ENCODE results near the gene AP2S1. TPM values are rescaled to one million over a fixed set of nuclear protein-coding genes. Genes with fewer than 3 reads are reported as not detected.

Gene AP2S1
- total RNA-seq, 1 donor from 2014 or later, result 75.9 TPM

GRCh38 chr19:46847528-46847927 lies 3.1 kb downstream of the AP2S1 start:
- no peak for DNase-seq (ENCODE audit: extremely low spot score in 2 of 2)
- Histone ChIP-seq H3K36me3 (peaks cover 0 to 24% of the 10 kb centered on the region in 2 donors), H3K9me3 (no peaks in the 10 kb centered on the region), H3K27me3 (no peaks in the 10 kb centered on the region), H3K4me1 (peaks cover 16% of the 10 kb centered on the region), H3K4me3 (no peak overlapping the region), H3K27ac (no peak overlapping the region)
- intact Hi-C loops (cut with DNase I), result no loop called here
- no peak for TF ChIP-seq POLR2AphosphoS5 (IDR thresholded peaks at IDR 0.05; ENCODE audit: insufficient read depth in 1 of 2, low read depth in 1 of 2)
- TF ChIP-seq POLR2A (IDR thresholded peaks at IDR 0.05), result no peak
- no peak for TF ChIP-seq CTCF (IDR thresholded peaks at IDR 0.05)

- H3K27ac ChIP-seq, result no peak overlapping the region
- H3K9me3 ChIP-seq, result no peaks in the 10 kb centered on the region
- peaks cover 0 to 25% of the 10 kb centered on the region in 2 donors for H3K36me3 ChIP-seq
- peaks cover 21% of the 10 kb centered on the region for H3K4me1 ChIP-seq
- intact Hi-C loops (cut with DNase I), result no loop called here
- H3K4me3 ChIP-seq, result no peak overlapping the region
- no peak for DNase-seq (ENCODE audit: extremely low spot score in 2 of 2)
- no peaks in the 10 kb centered on the region for H3K27me3 ChIP-seq
- TF ChIP-seq POLR2A (IDR thresholded peaks at IDR 0.05), result no peak
- TF ChIP-seq POLR2AphosphoS5 (IDR thresholded peaks at IDR 0.05; ENCODE audit: insufficient read depth in 1 of 2, low read depth in 1 of 2), result no peak
- no peak for TF ChIP-seq CTCF (IDR thresholded peaks at IDR 0.05)
Measured at GRCh38 chr19:46845959-46846459, 4.6 kb downstream of the AP2S1 start.

- Histone ChIP-seq H3K9me3 (no peaks in the 10 kb centered on the region), H3K27ac (no peak overlapping the region), H3K36me3 (peaks cover 0 to 25% of the 10 kb centered on the region in 2 donors), H3K4me3 (no peak overlapping the region), H3K27me3 (no peaks in the 10 kb centered on the region), H3K4me1 (peaks cover 16% of the 10 kb centered on the region)
- TF ChIP-seq CTCF (IDR thresholded peaks at IDR 0.05), result no peak
- TF ChIP-seq POLR2A (IDR thresholded peaks at IDR 0.05), result no peak
- no peak for TF ChIP-seq POLR2AphosphoS5 (IDR thresholded peaks at IDR 0.05; ENCODE audit: insufficient read depth in 1 of 2, low read depth in 1 of 2)
- no peak for DNase-seq (ENCODE audit: extremely low spot score in 2 of 2)
- intact Hi-C loops (cut with DNase I), result no loop called here
Measured at GRCh38 chr19:46844067-46844489, 6.6 kb downstream of the AP2S1 start.

GRCh38 chr19:46842791-46843190 lies 7.9 kb downstream of the AP2S1 start:
- H3K27me3 ChIP-seq, result no peaks in the 10 kb centered on the region
- intact Hi-C loops (cut with DNase I), result no loop called here
- H3K27ac ChIP-seq, result no peak overlapping the region
- H3K9me3 ChIP-seq, result no peaks in the 10 kb centered on the region
- no peak for DNase-seq (ENCODE audit: extremely low spot score in 2 of 2)
- H3K4me3 ChIP-seq, result no peak overlapping the region
- H3K4me1 ChIP-seq, result peaks cover 13% of the 10 kb centered on the region
- H3K36me3 ChIP-seq, result peaks cover 0 to 33% of the 10 kb centered on the region in 2 donors
- TF ChIP-seq POLR2AphosphoS5 (IDR thresholded peaks at IDR 0.05; ENCODE audit: insufficient read depth in 1 of 2, low read depth in 1 of 2), result no peak
- no peak for TF ChIP-seq POLR2A (IDR thresholded peaks at IDR 0.05)
- TF ChIP-seq CTCF (IDR thresholded peaks at IDR 0.05), result no peak

GRCh38 chr19:46841458-46842083 lies 9.1 kb downstream of the AP2S1 start:
- peak overlapping the region; percentile 70 for H3K27ac ChIP-seq

More at GRCh38 chr19:46841458-46842083, 9.1 kb downstream of the AP2S1 start:
- Histone ChIP-seq H3K4me1 (peaks cover 16% of the 10 kb centered on the region), H3K36me3 (peaks cover 0 to 35% of the 10 kb centered on the region in 2 donors), H3K27me3 (no peaks in the 10 kb centered on the region), H3K4me3 (no peak overlapping the region), H3K9me3 (no peaks in the 10 kb centered on the region)
- DNase-seq (ENCODE audit: extremely low spot score in 2 of 2), result no peak
- TF ChIP-seq POLR2AphosphoS5 (IDR thresholded peaks at IDR 0.05; ENCODE audit: insufficient read depth in 1 of 2, low read depth in 1 of 2) (peak; percentile 27 to 36), CTCF (IDR thresholded peaks at IDR 0.05) (no peak)
- intact Hi-C loops (cut with DNase I), result loop anchor here (2.0 kb wide), 1 partner anchor 85 kb away; no protein-coding TSS in a partner anchor
